ENCODE measurements around the gene CARS1. TPM values are rescaled to one million over a fixed set of nuclear protein-coding genes. Genes with fewer than 3 reads are reported as not detected.

Gene CARS1
- total and polyA plus RNA-seq, 2 of the 8 experiments (the other 6 are each of a cell fraction or from before 2014, with no cell fraction given) = 44.1 to 100 TPM

DNA sequence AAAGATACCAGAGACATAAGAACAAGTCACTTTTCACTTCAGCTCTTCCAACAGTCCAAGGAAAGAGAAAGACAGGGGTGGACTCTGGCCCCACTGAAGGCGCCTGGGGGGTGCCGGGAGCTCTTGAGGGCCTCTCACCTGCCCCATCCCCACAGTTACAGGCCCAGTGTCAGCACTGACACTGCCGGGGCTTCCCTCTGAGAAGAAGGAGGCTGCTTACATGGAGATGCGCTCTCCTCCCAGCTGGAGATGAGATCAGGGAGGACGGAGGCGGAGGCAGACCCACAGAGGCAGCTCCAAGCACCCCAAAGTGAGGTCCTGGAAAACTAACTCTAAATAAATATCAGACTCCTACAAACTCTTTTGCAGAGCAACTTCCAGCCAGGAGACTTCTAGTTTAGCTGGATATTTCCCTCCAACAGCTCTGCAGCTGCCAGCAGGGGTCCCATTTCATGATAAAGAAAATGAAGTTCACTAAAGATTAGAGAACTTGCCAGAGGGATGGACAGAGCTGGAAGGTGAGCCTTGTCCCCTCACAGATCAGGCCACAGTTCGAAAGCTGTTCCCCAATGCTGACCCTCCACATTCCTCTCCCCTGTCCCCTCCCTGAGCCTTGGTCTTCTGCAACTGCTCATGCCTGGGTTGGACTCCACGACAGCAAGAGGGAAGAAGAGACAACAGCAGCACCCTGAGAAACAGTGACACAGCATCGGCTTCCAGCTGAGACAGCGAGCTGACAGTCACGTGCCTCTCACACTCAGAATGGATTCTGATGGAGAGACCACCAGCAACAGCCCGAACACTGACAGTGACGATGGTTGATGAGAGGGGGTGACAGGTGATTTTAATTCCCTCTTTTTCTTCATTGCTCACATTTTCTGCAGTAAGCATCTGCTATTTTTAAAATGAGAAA lies 5.8 kb downstream of the CARS1 start (continued):
- TF ChIP-seq RXRA (IDR thresholded peaks at IDR 0.05; ENCODE audit: insufficient read depth, low read depth, low read length) = no peak
